Measurements from ENCODE around the gene RABEP2.

DNA sequence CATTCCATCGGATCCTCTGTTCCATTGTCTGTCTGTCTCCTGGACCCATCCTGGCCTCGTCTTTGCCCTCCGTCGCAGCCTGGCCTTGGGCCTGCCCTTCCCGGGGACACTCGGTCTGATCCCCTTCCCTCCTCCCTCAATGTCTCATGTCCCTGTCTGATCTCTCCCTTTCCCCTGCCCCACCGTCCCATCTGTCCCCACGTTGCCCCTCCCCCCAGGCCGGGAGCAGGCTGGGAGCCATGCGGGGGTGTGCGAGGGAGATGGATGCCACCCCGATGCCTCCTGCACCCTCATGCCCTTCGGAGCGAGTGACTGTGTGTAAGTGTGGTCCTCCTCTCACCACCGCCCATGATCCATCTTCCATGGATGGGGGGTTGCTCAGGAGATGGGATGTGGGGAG, 52.1 kb downstream of the RABEP2 start:
- TF ChIP-seq, protein P1, sequence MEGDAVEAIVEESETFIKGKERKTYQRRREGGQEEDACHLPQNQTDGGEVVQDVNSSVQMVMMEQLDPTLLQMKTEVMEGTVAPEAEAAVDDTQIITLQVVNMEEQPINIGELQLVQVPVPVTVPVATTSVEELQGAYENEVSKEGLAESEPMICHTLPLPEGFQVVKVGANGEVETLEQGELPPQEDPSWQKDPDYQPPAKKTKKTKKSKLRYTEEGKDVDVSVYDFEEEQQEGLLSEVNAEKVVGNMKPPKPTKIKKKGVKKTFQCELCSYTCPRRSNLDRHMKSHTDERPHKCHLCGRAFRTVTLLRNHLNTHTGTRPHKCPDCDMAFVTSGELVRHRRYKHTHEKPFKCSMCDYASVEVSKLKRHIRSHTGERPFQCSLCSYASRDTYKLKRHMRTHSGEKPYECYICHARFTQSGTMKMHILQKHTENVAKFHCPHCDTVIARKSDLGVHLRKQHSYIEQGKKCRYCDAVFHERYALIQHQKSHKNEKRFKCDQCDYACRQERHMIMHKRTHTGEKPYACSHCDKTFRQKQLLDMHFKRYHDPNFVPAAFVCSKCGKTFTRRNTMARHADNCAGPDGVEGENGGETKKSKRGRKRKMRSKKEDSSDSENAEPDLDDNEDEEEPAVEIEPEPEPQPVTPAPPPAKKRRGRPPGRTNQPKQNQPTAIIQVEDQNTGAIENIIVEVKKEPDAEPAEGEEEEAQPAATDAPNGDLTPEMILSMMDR (IDR thresholded peaks at IDR 0.05 in 2 of 3, conservative IDR thresholded peaks at IDR 0.05 in 1 of 3; ENCODE audit: borderline replicate concordance in 1 of 3, insufficient read depth in 1 of 3, low read depth in 2 of 3, low read length in 2 of 3) = no peak
- TF ChIP-seq EZH2phosphoT487 (IDR thresholded peaks at IDR 0.05; ENCODE audit: borderline replicate concordance) (no peak), CBX3 (IDR thresholded peaks at IDR 0.05; ENCODE audit: low read depth) (no peak), SP1 (IDR thresholded peaks at IDR 0.05; ENCODE audit: low read depth) (no peak), EZH2 (IDR thresholded peaks at IDR 0.05) (no peak), POLR2AphosphoS5 (IDR thresholded peaks at IDR 0.05; ENCODE audit: low read depth, low read length) (no peak), ELF1 (IDR thresholded peaks at IDR 0.05; ENCODE audit: borderline replicate concordance, low read depth) (no peak), POLR2A (IDR thresholded peaks at IDR 0.05; ENCODE audit: borderline replicate concordance, extremely low read depth, insufficient read depth, insufficient read length) (no peak), ZNF274 (IDR thresholded peaks at IDR 0.05; ENCODE audit: low read depth, low read length) (no peak)
- TF ChIP-seq, protein P2, sequence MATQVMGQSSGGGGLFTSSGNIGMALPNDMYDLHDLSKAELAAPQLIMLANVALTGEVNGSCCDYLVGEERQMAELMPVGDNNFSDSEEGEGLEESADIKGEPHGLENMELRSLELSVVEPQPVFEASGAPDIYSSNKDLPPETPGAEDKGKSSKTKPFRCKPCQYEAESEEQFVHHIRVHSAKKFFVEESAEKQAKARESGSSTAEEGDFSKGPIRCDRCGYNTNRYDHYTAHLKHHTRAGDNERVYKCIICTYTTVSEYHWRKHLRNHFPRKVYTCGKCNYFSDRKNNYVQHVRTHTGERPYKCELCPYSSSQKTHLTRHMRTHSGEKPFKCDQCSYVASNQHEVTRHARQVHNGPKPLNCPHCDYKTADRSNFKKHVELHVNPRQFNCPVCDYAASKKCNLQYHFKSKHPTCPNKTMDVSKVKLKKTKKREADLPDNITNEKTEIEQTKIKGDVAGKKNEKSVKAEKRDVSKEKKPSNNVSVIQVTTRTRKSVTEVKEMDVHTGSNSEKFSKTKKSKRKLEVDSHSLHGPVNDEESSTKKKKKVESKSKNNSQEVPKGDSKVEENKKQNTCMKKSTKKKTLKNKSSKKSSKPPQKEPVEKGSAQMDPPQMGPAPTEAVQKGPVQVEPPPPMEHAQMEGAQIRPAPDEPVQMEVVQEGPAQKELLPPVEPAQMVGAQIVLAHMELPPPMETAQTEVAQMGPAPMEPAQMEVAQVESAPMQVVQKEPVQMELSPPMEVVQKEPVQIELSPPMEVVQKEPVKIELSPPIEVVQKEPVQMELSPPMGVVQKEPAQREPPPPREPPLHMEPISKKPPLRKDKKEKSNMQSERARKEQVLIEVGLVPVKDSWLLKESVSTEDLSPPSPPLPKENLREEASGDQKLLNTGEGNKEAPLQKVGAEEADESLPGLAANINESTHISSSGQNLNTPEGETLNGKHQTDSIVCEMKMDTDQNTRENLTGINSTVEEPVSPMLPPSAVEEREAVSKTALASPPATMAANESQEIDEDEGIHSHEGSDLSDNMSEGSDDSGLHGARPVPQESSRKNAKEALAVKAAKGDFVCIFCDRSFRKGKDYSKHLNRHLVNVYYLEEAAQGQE (IDR thresholded peaks at IDR 0.05; ENCODE audit: low read depth) = no peak
- TF ChIP-seq, protein P3, sequence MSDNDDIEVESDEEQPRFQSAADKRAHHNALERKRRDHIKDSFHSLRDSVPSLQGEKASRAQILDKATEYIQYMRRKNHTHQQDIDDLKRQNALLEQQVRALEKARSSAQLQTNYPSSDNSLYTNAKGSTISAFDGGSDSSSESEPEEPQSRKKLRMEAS (IDR thresholded peaks at IDR 0.05) = no peak

Measured in HCT116 (cell line).